HFFc6 (cell line): ENCODE data around the gene LMBRD2. TPM values are rescaled to one million over a fixed set of nuclear protein-coding genes. Genes with fewer than 3 reads are reported as not detected.

Experiments used
- DNase-seq: peaks from one replicate; pipeline ENCODE4 v3.0.0-alpha.2; 2018
- H3K27ac Mint-ChIP-seq: 2 replicates; pipeline ENCODE4 v1.8.0; 2020; ENCODE audit warnings: mild to moderate bottlenecking, mixed read lengths
- H3K27me3 Mint-ChIP-seq: 2 replicates; pipeline ENCODE4 v1.8.0; 2021; ENCODE audit warnings: mild to moderate bottlenecking, moderate library complexity, mixed read lengths; ENCODE audit not compliant: insufficient read depth
- H3K36me3 Mint-ChIP-seq: 2 replicates; pipeline ENCODE4 v1.8.0; 2021; ENCODE audit warnings: low read depth, mixed read lengths
- H3K4me1 Mint-ChIP-seq: 2 replicates; pipeline ENCODE4 v1.8.0; 2020; ENCODE audit warnings: low read depth, mixed read lengths
- H3K4me3 Mint-ChIP-seq: 2 replicates; pipeline ENCODE4 v1.8.0; 2020; ENCODE audit warnings: mild to moderate bottlenecking, moderate library complexity, mixed read lengths
- H3K9me3 Mint-ChIP-seq: 2 replicates; pipeline ENCODE4 v1.8.0; 2020; ENCODE audit warnings: mild to moderate bottlenecking, mixed read lengths
- total RNA-seq, 6 experiments: library from RNA; stranded (reverse); fragmentation: NEBNext Ultra II Directional; extraction: Animal tissue kit (Norgen Biotek cat#: 25700); gene quantifications; 2 replicates in 1 of 6; 3 replicates in 5 of 6; pipeline ENCODE4 v1.2.3, GENCODE V29; 2021
- TF ChIP-seq, protein P1 (sequence below): fragments of 200-600 bp; sonication (generic); IDR thresholded peaks from 2 replicates; pipeline ENCODE4 v1.5.0; 2021; ENCODE audit warnings: antibody characterized with exemption, mild to moderate bottlenecking

LMBRD2 gene
- total RNA-seq, 6 experiments from 2014 or later = 9.7 to 15.7 (median 12.7) TPM

DNA sequence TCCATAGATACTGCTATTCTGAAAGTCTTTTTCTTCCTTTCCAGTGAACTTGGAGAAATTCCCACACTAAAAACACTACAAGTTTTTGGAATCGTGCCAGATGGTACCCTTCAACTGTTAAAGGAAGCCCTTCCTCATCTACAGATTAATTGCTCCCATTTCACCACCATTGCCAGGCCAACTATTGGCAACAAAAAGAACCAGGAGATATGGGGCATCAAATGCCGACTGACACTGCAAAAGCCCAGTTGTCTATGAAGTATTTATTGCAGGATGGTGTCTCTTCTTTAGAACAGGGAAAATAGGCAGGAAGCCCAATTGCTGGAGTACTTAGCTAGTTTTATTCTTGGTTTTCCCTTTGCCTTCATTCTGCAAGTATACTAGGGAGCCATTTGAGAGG, 30.1 kb upstream of the LMBRD2 start:
- H3K4me3 Mint-ChIP-seq = no peak overlapping the region
- TF ChIP-seq, protein P1, sequence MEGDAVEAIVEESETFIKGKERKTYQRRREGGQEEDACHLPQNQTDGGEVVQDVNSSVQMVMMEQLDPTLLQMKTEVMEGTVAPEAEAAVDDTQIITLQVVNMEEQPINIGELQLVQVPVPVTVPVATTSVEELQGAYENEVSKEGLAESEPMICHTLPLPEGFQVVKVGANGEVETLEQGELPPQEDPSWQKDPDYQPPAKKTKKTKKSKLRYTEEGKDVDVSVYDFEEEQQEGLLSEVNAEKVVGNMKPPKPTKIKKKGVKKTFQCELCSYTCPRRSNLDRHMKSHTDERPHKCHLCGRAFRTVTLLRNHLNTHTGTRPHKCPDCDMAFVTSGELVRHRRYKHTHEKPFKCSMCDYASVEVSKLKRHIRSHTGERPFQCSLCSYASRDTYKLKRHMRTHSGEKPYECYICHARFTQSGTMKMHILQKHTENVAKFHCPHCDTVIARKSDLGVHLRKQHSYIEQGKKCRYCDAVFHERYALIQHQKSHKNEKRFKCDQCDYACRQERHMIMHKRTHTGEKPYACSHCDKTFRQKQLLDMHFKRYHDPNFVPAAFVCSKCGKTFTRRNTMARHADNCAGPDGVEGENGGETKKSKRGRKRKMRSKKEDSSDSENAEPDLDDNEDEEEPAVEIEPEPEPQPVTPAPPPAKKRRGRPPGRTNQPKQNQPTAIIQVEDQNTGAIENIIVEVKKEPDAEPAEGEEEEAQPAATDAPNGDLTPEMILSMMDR = no peak

DNA sequence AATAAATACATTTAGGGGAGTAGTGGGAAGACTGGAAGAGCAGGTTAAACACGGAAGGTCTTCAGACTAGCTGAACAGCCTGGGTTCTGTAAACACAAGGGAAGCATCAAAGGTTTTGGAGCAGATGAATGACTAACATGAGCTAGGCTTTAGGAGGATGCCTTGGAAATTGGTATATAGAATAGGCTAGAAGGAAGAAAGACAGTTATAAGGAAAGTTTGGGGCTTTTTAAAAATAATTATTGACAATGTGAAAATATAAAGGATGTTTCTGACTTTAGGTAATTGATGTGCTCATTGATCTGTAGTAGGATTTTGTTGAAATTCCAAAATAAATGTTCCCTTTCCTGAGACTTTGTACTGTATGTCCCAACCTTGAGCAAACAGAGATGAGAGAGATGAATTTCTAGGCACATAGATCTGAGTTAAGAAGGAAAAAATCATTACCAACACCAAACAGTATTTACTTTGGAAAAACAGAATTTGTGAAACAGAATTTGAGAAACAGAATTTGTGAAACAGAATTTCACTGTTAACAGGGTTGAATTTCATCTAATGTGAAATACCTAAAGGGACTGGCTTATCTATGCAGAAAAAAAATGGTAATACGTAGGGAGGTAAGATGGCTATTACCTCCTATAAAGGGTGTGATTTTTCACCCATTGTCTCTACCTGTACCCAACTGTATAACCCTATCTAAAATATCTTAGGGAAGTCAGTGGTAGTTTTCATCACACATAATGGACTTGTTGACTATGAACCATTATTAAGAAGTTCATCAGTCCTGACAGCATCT, 29.1 kb upstream of the LMBRD2 start:
- DNase-seq = no peak
- no peaks in the 10 kb centered on the region for H3K9me3 Mint-ChIP-seq
- peaks cover 67% of the 10 kb centered on the region for H3K36me3 Mint-ChIP-seq
- no peak overlapping the region for H3K4me3 Mint-ChIP-seq
- H3K27me3 Mint-ChIP-seq = no peaks in the 10 kb centered on the region
- no peak overlapping the region for H3K27ac Mint-ChIP-seq
- TF ChIP-seq, protein P1 = no peak
- no peaks in the 10 kb centered on the region for H3K4me1 Mint-ChIP-seq

More for the DNA sequence above, 30.1 kb upstream of the LMBRD2 start:
- Mint-ChIP-seq H3K36me3 (peaks cover 72% of the 10 kb centered on the region), H3K4me1 (no peaks in the 10 kb centered on the region), H3K27ac (no peak overlapping the region), H3K27me3 (no peaks in the 10 kb centered on the region), H3K9me3 (no peaks in the 10 kb centered on the region)
- no peak for DNase-seq

DNA sequence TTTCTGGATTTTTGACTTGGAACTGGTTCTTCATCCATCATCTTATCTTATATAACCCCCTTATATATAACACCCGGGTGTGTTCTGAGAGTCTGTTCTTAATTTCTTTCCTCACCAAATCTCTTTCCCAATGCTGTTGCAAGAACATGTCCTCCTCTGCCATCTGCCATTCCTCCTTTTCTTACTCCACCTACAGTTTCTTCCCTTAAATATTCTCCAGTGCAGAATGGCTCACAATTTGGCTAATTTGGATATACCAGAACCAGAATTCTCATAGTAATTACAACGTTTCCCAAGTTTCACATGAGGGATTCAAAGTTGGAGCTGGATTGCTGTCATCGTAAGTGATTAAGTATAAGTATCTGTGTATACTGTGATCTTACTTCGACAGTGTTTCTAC, 28.3 kb upstream of the LMBRD2 start:
- H3K27ac Mint-ChIP-seq = no peak overlapping the region
- H3K4me1 Mint-ChIP-seq = no peaks in the 10 kb centered on the region
- H3K36me3 Mint-ChIP-seq = peaks cover 61% of the 10 kb centered on the region
- no peaks in the 10 kb centered on the region for H3K9me3 Mint-ChIP-seq
- H3K27me3 Mint-ChIP-seq = no peaks in the 10 kb centered on the region
- TF ChIP-seq, protein P1 = no peak
- H3K4me3 Mint-ChIP-seq = no peak overlapping the region
- no peak for DNase-seq

DNA sequence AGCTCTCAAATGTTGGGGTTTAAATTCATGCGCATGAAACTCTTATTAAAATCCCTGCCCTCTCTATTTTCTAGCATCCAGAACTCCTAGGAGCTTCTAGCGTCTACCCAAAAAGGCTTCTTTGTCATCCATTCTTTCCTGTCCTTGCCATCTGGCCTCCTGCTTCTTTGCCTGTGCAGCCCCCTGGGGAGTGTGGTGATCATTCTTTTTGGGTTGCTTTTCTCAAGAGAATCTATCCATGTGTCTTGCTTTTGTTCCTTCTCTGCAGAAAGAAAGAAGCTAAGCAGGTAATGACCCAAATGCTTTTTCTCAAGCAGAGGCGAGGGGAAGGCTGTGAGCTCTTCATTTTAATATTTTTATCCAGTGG, 26.8 kb upstream of the LMBRD2 start:
- peaks cover 52% of the 10 kb centered on the region for H3K36me3 Mint-ChIP-seq
- no peaks in the 10 kb centered on the region for H3K27me3 Mint-ChIP-seq
- no peaks in the 10 kb centered on the region for H3K9me3 Mint-ChIP-seq
- no peak for DNase-seq
- no peak overlapping the region for H3K27ac Mint-ChIP-seq
- no peak overlapping the region for H3K4me3 Mint-ChIP-seq
- H3K4me1 Mint-ChIP-seq = no peaks in the 10 kb centered on the region
- TF ChIP-seq, protein P1 = no peak

DNA sequence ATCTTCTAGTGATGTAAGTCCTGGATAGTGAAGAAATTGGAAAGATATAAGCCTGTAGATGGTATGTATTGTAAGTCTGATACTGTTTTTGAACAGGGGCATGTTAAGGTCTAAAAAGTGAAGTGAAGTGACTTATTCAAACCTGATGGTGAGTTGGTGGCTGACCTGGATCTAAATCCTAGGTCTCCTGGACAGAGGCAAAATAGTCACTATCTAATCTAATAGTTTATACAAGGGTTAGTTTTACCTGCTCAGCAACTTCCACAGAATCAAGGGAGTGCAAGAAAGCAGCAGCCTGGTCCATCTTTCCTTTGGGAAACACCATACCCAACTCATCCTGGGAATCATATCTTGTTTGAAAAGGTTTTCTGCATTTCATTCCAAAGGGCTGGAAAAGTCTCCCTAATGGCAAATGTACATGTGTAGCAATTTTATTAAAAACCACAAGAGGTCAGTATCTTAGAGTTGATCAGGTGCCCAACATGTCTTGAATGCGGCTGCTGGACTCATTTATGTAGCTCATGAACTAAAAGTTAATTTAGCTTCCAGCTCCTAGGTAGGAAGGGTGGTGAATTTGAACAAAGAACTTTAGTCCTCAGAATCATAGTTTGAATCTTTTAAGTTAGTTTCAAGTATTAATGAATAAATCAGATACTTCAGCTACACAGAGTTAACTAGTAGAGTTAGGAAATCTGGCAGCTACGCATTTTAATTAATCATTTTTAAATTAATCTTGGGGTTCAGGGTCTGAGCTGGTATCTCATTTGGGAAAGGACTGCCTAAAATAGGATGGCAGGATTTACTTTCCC, 26.2 kb upstream of the LMBRD2 start:
- Mint-ChIP-seq H3K27me3 (no peaks in the 10 kb centered on the region), H3K4me3 (no peak overlapping the region), H3K9me3 (no peaks in the 10 kb centered on the region), H3K27ac (no peak overlapping the region), H3K4me1 (no peaks in the 10 kb centered on the region), H3K36me3 (peaks cover 46% of the 10 kb centered on the region)
- TF ChIP-seq, protein P1 = peak; percentile 81
- peak; percentile 37 for DNase-seq
